GM21447 (cell line): Measurements from ENCODE around the gene CD82.
"Not testable (repeated sequence)": the region's sequence is repeated elsewhere in the genome, so short reads cannot be mapped to it uniquely, and the experiment has no call there.

Experiments used
- ATAC-seq: cut with Tn5 transposase; IDR thresholded peaks from one replicate; pipeline ENCODE4 v1.9.1; 2021; ENCODE audit not compliant: unreplicated experiment

CD82 gene

DNA sequence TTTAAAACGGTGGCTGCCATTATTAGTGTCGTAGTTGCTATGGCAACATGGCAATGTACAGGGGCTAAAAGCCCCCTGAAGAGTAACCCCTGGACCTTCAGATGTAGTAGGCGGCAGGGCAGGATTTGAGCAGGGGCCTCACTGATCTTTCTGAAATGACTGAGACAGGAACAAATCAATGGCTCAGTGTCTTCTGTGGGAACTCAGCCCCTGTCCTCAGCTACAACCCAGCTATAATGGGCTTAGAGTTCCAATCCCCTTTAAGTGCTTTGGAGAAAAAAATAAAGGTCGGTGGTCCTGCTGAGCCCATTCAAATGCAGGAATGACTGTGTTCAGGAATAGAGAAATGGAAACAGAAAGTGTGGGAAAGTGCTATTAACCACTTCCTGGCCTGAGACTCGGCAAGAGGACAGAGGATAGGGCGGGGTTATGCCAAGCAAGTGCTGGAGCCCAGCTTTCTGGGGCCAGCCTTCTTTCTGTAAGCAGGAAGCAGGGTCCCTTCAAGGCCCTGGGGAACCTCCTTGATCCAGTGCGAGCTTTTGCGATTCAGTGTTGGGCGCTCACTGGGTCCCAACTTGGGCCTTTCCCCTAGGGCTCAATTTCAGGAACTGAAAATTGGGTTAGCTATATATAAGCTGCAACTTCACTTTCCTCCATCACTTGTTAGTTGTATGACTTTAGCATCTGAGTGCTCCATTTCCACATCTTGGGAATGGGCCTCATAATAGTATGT lies 6.1 kb upstream of the CD82 start:
- ATAC-seq: peak; percentile 82

DNA sequence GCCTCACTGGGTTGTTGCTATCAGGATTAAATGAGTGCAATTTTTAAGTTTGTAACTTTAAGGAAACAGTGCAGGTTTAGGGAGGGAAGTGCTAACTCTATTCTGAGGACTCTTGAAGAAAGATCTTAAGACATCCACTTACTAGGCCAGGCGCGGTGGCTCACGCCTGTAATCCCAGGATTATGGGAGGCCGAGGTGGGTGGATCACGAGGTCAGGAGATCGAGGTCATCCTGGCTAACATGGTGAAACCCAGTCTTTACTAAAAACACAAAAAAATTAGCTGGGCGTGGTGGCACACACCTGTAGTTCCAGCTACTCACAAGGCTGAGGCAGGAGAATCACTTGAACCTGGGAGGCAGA lies 5.5 kb upstream of the CD82 start:
- ATAC-seq: not testable (repeated sequence)

DNA sequence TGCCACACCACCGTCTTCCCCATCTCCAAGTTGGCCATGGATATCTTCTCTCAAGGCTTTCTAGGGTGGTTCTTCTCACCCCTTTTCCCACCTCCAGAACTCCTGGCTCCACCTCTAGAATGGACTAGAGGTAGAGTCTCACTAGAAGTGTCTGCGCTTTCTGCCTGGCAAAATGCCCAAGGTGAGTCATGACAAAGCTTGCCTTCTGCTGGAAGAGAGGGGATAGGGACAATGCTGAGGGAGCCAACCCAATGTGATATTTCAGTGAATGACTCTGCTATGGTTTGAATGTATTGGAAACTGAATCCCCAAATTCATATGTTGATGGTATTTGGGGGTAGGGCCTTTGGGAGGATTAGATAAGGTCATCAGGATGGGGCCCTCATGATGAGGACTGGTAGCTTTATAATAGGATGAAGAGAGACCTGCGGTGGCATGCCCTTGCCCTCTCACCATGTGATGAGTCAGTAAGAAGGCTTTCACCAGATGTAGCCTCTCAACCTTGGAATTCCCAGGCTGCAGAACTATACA lies 4.1 kb upstream of the CD82 start:
- ATAC-seq: no peak

DNA sequence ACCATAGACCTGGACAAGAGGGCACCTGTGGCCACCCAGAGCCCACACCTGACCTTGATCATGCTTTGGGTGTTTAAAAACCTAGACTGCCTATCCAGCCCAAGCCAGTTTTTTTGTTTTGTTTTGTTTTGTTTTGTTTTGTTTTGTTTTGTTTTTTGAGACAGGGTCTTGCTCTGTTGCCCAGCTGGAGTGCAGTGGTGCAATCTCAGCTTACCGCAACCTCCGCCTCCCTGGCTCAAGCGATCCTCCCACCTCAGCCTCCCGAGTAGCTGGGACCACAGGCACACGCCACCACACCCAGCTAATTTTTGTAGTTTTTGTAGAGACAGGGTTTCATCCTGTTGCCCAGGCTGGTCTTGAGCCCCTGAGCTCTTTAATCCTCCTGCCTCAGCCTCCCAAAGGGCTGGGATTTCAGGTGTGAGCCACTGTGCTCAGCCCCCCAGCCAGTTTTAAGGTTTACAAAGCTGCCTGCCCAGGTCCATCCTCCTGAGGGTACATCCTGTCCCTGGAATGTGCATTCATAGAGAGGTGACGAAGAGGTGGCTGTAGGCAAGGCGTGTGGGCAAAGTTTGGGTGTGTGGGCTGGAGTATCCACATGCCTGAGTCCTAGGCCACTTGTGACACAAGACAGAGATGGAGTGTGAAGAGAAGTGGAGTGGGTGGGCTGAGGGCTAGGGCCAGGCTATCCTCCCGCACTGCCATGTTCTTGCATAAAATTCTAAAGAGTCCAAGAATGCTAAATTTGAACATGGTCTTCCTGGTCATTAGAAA lies 3.3 kb upstream of the CD82 start:
- no peak for ATAC-seq

DNA sequence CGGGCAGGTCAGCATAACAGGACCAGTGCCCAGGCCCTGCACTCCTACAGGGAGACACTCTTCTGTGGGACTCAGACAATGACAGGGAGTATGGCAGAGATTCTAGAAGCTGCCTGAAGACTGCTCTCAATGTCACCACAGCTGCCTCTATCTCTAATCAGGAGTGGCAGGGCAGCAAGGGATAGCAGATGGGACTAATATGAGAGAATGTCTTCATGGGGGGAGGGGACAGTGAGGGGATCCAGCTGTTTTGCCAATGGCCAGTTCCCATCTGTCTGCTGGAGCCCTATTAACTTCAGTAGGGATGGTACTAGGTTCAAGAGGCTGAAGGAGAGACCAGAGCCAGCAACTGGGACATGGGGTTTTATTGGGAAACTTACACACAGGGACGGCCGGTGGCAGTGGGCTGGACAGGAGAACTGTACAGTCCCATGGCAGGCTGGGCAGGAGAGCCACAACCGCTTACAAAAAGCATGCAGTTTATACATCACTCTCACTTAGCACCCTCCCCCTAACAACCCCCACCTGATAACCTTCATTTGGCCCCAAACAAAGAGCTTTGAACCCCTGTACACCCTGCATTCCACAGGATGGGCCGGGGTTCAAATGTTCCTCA lies 2.5 kb upstream of the CD82 start:
- ATAC-seq: no peak

DNA sequence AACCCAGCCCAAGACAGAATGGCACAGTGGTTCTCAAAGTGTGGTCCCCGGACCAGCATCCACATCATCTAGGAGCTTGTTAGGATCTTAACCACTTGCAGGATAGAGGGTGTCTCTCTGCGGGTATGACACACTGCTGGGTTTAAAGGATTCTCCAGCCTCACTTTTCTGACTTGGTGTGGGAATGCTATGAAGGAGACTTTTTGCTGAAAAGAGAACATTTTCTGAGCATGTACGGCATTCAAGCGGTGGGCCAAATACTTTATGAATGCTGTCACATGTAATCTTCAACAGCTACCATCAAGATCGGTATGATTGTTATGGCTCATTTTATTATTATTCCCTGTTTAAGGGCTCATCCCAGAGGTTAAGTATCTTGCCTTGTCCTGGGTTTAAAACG lies 1.8 kb upstream of the CD82 start:
- ATAC-seq: no peak

DNA sequence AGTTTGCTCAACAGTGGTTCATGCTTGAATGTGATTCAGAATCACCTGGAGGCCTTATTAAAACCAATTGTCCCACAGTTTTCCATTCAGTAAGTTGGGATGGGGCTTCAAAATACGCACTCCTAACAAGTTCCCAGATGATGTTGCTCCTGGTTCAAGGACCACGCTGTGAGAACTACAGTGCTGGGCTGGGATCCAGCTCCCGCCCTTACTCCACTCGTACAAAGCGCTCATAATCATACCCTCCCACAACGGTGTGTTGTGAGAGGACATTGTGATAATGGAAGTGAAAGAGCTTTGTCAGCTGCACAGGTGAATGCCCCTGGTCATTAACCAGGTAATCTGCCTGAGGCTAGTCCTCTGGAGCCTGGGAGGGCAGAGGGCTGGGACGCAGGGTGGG lies 1.3 kb upstream of the CD82 start:
- no peak for ATAC-seq

DNA sequence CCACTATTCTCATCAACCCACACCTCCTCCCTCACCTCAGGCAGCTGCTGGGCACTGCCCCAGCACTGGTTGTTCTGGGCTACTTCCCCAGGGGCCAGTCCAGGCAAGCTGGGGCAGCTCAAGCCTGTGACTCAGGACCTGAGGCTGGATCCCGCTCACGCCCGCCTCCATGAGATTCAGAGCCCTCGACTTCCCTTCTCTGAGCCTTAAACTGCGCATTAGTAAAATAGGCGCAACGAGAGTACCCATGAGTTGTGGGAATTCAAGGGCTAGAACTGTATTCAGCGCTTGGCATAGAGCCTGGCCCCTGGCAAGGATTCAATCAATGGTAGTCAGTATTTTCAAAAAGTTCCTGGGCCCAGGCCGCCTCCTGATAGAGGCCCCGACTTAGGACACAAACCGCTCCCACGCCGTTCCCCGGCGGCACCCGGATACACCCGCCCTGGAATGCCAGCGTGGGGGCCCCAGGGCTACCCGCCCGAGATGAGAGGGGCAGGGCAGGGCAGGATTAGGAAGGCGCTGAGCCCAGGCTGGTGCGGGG lies 723 bp upstream of the CD82 start:
- ATAC-seq: no peak

DNA sequence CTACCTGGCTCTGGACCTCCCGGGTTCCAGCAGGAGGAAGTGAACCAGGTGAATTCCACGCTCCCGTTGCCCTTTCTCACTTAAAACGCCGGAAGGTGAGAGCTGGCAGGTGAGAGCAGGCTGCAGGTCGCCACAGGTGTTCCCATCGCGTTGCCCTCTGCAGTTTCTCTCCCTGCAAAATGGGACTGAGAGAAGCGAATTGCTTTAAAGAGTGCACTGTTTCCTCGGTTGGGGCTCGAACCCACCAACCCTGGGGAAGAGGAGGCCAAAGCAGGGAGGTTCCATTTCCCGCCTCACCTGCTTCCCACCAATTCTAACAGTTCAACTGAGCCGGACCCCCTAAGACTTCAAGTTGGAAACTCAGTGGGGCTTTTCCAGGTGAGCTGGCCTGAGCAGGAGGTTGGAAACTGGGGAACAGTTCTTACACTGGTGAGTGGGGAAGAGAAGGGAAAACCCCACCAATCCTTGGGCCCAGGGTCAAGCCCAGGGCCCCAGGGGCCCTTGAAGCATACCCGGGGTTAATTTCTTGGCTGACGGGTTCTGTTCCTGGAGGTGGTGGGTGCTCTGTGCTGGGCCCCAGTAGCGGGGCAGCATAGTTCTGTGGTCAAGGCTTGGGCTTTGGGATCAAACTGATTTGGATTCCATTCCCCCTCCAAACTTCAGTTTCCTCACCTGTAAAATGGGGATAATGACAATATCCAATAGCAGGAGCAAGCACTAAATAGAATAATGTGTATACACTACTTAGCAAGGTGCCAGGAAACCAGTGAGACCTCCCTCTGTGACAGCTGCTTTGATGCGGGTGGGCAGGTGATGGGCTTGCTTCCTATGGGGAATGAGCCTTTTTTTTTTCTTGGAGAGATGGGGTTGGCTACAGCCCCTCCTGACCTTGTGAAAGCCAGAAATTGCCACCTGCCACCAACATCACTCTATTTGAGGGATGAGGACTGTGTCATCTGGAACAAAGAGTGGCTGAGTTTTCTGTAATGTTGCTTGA lies 788 bp downstream of the CD82 start:
- no peak for ATAC-seq

DNA sequence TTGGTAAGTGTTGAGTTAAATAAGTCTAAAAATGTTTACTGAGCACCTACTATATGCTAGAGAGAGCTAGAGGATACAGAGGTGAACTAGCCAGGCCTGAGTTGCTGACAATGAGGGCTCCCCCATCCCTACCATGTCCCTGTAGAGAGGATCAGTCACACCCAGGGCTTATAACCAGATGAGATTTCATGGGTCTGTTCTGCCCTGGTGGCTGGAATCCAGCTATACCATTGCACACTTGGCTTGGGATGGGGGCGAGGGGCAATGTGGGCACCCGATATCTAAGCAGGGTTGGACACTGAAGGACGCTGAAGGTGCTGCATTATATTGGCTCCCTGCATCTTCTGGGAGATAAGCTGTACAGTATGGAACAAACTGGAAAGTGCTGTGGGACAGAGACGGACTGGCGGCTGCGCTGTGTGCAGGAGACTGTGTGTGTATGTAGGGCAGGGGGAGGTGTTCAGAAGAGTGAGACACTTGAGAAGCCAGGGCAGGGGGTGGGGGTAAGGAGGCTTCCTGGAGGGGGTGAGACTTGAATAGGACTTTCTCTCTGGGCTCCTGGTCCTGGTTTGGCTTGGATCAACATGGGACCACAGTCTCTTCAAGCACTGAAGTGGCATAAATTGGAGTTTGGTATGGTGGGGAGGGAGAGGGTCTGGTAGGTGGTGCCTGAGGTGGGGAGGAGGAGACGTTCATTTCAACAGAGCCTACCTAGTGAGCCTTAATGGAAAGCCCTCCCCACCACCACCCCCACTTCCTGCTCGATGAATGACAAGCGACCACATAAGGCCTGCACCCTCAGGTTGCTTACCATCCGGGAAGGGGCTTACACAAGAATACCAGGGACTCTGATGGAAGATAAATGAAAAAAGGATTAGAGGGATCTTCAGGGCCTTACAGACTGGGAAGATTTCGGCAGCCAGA lies 1.8 kb downstream of the CD82 start:
- no peak for ATAC-seq

DNA sequence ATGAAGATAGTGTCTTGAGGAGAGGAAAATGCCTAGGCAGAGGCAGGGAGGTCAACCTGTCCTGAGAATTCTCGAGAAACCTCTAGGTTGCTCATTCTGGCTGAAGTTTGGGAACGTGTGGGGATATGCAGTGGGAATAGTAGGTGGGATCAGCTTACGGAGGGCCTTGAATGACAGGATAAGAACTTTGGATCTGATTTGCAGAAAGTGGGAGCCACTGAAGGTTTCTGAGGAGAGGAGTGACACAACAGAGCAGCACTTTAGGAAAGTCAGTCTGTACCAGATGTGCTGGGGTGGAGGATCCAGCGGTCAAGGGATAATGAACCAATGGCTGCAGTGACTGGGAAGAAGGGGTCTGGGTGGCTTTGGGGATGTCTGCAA lies 2.4 kb downstream of the CD82 start:
- no peak for ATAC-seq

DNA sequence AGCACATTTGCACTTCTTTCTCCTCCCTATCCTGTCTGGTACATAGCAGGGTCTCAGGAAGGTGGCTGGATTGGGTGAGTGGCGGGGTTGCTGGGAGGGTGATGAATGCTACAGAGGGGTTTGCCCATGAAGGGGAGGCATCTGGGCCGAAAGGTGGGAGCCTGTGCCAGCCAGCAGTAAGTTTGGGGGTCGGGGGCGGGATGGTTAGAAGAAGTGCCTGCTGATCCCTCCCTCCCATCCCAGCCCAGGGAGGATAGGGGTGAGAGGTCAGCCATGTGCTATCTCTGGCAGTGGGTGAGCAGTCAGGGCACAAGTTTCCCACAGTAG lies 2.8 kb downstream of the CD82 start:
- ATAC-seq: no peak

DNA sequence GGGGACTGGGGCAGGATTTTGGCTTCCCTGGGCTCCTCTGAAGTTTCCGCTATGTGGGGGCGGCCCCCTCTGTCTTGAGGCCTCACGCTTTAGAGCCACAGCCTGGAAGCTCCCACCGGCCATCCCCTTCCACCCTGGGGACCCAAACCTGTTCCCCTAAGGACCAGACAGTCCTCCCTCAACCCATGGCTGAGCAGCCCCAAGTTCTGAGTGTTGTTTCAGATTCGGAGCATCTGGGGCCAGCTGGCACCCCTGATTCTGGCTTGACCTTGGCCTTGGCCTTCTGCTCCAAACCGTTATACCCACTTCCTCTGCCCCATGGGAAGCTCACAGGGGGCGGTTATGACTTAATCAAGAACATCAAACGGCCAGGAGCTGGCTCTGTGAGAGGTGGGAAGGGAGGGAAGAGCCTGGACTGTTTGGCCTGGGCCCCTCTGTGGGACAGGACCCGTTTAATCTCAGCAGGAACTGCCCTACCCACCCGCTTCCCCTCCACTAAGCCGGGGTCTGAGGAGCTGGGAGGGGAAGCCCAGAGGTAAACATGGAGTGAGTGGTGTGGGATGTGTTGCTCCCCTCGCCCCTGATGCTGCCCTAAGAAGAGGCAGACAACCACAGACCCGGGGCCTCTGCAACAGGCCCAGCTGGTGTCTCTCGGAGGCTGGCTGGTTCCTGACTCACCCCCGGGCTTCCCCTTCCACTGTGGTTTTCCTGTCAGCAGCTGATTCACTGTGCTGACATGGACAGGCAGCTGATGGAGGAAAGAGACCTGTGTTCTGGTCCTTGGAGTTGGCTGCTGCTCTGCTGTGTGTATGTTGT lies 3.4 kb downstream of the CD82 start:
- ATAC-seq: peak; percentile 44

DNA sequence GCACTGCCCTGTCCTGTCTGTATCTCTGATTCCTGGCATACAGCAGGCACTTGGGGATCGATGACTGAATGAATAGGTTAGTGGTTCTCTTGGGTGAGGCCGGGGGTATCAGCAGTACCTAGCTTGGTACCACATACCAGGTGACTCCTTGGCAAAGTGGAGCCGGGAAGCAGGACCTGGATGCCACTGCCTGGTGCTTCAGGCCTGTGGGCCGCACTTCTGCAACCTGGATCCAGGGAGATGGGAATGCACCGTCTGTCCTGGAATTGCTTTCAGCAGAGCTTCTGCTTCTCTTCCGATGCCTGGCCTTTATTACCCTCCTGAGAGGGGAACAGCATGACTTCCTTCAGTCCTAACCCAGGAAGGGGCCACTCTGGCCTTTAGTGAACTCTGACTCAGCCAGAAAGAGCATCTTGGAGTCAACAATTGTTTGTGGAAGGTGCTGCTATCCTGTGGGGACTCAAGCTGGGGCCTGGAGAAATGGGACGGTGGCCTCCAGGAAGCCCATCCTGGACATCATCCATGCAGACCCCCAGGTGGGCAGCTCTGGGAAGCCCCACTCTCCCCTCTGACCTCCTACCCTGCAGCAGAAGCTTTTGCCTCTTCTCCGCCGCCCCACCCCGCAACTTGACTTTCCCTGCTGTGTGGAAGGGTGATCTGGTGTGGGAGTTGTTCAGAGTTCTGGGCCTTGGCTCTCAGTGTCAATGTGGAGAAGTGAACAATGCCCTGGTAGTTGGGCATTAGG lies 5.1 kb downstream of the CD82 start:
- no peak for ATAC-seq

DNA sequence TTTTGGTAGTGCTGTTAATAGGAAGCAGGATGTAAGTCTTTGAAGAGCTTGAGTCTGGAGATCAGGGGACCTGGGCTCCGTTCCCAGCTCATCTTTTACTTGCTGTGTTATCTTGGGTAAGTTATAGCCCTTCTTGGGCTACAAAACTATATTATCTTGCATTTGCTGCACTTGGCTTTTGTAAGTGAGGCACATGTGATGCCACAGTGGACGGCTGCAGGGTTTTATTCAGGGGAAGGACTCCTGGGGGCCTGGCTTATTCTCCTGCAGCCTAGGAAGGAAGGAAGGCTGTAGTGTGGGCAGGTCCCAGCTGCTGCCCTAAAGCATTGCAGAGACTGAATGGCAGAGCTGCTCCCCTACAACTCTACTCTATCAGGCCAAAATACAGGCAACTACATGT lies 6.4 kb downstream of the CD82 start:
- ATAC-seq: no peak

DNA sequence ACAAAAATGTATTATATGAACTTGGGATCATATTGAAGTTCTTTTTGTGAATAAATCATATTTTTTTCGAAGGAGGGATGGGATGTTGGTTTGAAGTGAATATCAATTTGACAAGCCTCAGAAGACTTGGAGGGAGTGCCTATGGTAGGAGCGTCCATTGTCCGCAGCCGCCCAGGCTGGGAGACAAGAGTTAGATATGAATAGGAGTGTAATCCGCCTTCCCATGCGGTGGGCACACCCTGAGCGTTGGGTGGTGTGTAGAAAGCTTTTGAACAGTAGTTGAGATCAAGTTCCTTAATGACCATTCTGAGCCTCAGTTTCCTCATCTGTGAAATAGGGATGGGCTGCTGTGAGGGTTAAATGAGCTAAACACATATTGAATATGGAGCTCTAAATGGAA lies 7.0 kb downstream of the CD82 start:
- ATAC-seq: no peak

DNA sequence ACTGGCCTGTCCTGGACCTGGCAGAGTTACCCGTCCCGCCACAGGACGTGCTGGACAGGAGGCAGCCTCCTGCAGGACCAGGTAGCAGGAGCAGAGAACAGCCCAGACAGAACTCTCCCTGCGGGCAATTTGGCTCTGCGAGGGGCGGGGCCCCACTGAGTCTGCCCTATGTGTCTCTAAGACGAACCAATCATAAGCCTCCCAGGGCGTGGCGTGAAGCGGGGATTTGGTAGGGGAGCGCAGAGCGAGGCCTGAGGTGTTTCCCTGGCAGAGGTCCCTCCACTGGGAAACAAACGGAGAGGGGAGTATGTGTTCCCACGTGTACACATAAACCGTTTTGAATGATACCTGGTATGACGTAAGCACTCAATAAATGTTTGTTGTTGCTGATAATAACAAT lies 7.4 kb downstream of the CD82 start:
- no peak for ATAC-seq

DNA sequence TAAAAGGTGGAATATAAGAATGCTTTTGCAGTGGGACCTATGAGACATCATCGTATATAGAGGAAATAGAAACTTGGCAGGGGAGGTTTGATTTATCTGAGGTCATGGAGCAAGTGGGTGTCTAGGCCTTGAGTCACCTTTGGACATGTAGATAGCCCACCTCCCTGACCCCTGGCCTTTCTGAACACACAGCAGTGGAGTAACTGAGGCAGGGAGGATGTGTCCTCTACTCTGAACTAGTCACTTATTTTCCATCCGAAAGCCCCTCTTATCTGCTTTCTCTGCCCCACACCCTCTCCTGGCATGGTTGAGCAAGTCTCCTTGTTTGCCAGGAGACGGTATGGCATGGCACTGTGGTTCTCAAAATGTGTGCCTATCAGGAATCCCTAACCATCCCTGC lies 7.9 kb downstream of the CD82 start:
- ATAC-seq: no peak
